Epidermal melanocyte (primary cell): ENCODE results near the gene LDLR.
"Not testable (repeated sequence)": the region's sequence is repeated elsewhere in the genome, so short reads cannot be mapped to it uniquely, and the experiment has no call there.

Source experiments
- DNase-seq: peaks from one replicate; pipeline ENCODE4 v3.0.0; 2011; ENCODE audit warnings: low spot score; ENCODE audit not compliant: insufficient read length

LDLR gene

GRCh38 chr19:11140023-11140538 is 50.8 kb downstream of the LDLR start:
- DNase-seq = not testable (repeated sequence)

- DNase-seq = no peak
These were observed 51.6 kb downstream of the LDLR start for GRCh38 chr19:11140896-11141295.

DNA sequence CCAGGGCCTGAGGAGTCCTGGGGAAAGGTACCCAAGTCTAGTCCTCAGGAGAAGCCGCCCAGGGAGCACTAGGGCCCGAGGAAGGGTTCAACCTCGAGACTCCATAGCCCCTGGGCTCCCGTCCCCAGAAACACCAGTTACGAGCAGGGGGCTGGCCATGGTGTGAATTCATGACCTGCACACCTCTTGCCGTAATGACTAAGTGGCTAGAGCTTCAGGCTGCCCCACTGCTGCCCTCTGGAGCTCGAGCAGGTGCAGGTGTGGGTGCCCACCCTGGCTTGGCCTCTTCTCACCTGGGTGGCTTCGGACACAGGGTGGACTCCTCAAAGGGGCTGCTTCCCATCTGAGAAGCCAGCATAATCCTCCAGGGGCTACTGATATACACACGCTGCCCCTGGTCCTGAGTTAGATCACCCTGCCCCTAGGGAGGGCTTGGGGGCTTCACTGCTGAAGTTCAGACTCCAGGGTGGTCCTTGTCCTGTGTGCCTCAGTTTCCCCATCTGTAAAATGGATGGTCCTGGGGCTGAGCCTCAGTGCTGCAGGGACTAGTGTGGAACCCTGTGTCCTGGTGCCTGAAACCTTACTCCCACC is 52.8 kb downstream of the LDLR start:
- DNase-seq = no peak

DNA sequence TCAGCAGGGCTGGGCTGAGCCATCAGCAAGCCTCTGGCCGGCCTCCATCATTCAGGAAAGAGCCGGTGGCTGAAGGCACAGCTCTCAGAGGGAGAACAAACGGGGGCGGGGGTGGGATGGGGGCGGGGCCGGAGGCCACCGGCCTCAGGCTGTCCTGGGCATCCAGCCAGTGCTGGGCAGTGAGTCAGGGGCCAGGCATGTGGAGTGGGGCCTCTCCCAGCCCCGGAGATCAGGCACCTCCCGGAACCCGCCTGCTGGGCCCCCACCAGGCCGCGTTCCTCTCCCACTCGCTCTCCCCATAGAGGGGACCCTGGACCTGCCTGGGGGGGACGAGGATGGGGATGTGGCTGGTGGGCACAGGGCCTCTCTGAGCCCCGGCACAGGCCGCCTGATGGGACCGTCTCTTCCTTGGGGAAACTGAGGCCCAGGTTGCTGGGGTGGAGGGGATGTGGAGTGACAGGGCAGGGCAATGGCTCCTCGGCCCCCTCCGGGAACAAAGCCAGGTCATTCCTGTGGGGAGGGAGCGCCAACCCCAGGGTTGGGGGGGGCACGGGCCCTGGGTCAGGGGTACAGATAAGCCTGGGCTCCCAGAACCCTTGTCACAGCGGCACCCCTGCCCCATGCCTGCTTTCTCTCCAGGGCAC is 53.4 kb downstream of the LDLR start:
- peak; percentile 71 for DNase-seq

GRCh38 chr19:11145536-11145924 is 56.3 kb downstream of the LDLR start:
- DNase-seq = no peak

- DNase-seq = no peak
These were observed 58.7 kb downstream of the LDLR start for GRCh38 chr19:11148001-11148400.

DNA sequence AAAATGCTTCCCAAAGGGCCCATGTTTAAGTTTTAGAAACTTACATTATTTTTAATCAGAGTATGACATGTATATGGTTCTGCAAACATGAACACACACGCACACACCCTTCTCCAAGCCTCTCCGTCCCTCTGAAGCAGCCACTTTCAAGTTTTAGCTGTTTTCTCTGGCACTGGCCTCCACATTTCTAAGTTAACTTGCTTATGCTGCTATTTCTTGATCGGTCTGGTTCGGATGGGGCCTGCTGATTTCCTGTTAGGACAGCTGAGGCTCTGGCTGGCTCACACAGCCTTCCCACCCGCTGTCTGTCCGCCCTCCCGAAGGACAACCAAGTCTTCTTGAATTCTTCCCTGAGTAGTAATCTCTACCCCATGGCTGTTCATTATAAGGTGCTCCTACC is 61.9 kb downstream of the LDLR start:
- DNase-seq = no peak

GRCh38 chr19:11152318-11153062 is 63.2 kb downstream of the LDLR start:
- no peak for DNase-seq

DNA sequence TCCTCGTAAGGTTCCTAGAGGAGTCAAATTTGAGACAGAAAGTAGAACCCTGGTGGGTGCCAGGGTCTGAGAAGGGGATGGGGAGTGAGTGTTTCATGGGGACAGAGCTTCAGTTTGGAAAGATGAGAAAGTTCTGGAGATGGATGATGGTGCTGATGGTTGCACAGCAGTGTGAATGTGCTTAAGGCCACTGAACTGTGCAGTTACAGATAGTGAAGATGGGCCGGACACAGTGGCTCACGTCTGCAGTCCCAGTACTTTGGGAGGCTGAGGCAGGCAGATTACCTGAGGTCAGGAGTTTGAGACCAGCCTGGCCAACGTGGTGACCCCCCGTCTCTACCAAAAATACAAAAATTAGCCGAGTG is 65.4 kb downstream of the LDLR start:
- no peak for DNase-seq

- peak; percentile 99 for DNase-seq
These were observed 66.3 kb downstream of the LDLR start, which contains the start of gene SPC24 for GRCh38 chr19:11155373-11156120. SPC24 (minus strand) TSS chr19:11155782; CDS start chr19:11155776, 6 bp downstream.

DNA sequence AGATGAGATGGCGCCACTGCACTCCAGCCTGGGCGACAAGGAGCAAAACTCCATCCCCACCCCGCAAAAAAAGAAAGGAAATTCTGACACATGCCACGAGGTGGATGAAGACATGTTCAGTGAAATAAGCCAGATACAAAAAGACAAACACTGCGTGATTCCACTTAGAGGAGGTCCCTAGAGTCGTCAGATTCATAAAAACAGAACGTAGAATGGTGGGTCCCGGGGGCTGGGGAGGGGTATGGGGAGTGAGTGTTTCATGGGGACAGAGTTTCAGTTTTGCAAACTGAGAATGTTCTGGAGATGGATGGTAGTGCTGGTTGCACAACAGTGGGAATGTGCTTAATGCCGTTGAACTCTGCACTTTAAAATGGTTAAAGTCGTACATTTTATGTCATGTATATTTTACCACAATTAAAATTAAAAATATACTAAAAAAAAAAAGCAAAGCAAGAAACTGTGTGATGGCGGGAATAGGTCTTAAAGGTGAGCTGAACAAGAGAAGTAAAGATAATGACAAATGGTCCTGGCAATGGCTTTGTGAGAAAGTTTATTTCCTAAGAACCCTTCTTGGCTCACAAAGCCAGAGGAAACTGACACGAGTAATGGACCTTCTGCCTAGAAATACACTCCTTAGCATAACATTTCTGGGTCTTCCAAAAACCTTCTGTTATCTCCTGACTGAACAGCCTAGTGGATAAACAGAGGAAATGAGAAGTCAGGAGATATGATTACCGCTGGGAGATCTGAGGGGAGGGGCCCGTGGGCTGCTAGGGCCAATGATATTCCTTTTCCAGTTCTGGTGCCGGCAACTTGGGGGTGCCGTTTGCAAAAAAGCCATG is 70.6 kb downstream of the LDLR start:
- no peak for DNase-seq

- DNase-seq = not testable (repeated sequence)
These were observed 71.1 kb downstream of the LDLR start for GRCh38 chr19:11160440-11160768.

DNA sequence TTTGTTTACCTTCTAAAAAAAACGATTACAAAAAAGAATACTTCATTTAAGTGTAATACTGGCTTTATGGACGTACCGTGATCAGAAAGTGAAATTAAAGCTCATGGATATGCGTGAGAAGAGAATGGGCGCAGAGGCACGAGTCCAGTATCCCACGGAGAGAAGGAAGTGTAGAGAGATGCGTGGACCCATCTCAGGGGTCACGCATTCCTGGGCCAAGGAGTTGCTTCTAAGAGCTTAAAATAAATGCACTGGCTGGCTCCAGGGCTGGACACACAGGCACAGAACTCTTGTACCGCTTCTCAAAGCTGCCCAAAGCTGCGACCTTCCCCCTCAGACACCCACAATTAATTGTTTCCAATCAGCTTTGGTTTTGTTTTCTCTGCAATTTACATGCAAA is 75.0 kb downstream of the LDLR start:
- DNase-seq = no peak

GRCh38 chr19:11164879-11165406 is 75.7 kb downstream of the LDLR start:
- peak; percentile 39 for DNase-seq

DNA sequence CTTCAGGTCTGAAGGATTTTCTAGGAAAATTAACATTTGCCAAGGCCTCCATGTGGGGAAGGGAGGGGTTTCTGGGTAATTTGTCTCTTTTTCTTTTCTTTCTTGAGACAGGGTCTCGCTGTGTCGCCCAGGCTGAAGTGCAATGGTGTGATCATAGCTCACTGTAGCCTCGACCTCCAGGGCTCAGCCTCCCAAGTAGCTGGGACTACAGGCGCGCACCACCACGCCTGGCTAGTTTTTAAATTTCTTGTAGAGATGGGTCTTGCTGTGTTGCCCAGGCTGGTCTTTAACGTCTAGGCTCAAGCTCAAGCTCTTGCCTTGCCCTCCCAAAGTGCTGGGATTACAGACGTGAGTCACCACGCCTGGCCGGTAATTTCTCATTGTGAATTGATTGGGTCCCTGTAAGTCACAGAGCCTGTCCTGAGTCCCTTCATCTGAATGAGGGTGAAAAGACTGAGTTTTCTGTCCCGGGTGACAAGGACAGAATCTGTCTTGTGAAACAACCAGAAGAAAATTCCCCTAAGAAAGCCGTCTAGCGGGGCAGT is 76.3 kb downstream of the LDLR start:
- no peak for DNase-seq

- peak; percentile 72 for DNase-seq
These were observed 77.2 kb downstream of the LDLR start for GRCh38 chr19:11166281-11167142.

DNA sequence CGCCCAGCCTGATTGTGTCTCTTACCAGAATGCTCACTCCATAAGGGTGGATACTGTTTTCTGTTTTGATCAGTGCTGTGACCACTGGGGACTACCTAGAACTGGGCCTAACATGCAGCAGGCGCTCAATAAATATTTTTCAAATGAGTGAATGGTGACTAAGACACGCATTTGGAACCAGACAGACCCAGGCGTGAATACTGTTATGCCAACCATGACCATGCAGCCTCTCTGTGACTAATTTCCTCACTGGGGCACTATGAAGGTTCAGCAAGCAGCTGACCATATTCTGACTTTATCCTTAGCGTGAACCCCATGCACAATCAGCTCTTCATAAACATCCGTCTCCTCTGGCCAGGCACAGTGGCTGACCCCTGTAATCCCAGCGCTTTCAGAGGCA is 79.3 kb downstream of the LDLR start:
- DNase-seq = peak; percentile 95

- DNase-seq = no peak
These were observed 80.8 kb downstream of the LDLR start for GRCh38 chr19:11169896-11170678.

GRCh38 chr19:11171144-11171543 is 81.9 kb downstream of the LDLR start:
- DNase-seq = no peak
